SKM-1 treated with dmso at 0.1 percent for 144 hours (cell line): ENCODE data around the gene FBRS.
"Not testable (repeated sequence)": the region's sequence is repeated elsewhere in the genome, so short reads cannot be mapped to it uniquely, and the experiment has no call there.

Experiments used
- DNase-seq: peaks from one replicate; lab custom pipeline; 2025; ENCODE audit not compliant: unreplicated experiment; lab: John Stamatoyannopoulos, UW

Gene FBRS

DNA sequence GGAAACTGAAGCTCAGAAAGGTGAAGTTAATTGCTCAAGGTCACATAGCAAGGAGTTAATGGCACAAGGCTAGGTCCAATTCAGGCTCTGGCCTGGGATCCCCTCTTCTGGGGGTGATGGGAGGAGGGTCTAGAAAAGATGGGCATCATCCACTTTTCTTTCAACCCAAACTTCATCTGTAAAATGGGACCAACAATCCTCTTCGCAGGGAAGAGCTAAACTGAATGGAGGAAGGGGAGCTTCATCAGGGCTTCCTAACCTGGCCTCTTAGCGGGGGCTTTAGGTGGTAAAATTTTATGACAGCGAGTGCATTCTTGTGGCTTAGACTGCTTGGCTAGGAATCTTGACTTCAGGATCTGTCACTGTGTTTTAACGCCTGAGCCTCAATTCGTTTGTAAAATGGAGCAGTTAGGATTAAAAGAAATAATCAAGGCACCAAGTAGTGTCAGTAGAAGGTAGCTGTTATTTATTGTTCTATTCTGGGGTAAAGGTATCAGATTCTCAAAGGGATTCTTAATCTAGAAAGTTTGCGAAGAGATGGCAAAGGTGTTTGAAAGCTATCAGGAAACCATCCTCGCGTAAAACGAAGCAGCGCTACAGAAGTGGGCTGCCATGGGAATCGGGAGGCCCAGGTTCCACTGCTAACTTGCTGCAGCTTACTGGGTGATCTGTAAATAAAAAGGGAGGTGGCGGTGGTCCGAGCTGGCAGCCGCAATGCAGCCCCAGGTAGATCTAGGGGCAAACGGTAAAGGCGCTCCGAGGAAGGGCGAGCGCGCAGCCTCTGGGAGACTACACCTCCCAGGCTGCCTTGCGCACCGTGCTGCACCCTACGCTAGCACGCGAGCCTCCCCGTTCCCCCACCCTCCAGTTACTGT, 39.3 kb downstream of the FBRS start:
- DNase-seq = peak; percentile 95

DNA sequence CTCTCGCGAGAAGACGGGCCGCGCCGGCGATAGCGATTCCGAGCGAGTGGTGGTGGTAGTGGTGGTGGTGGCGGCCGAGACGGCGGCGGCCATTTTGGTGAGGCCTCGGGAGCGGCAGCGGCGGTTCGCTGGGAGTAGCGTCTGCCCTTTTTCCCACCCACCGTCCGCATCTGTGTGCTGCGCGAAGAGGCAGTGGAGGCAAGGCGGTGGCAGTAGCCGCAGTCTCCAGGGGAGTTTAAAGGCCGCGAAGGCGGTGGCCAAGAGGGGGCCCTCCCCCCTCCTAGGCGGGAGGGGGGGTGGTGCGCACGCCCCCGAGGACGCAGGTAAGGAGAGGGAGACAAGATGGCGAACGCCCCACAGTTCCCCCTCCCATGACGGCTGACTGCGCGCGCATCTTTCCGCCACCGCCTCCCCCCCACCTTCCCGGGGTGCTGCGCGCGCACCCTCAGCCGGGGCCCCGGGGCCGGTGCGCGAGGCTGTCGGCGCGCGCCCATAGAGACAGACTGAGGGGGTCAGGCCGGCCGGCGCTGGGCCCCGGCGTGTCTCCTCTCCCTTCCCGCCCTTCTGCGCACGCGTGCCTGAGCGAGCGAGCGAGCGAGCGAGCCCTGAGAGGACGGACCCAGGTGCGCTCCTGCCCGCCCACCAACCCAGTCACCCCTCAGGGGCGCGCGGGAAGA, 40.0 kb downstream of the FBRS start:
- DNase-seq = peak; percentile 73

DNA sequence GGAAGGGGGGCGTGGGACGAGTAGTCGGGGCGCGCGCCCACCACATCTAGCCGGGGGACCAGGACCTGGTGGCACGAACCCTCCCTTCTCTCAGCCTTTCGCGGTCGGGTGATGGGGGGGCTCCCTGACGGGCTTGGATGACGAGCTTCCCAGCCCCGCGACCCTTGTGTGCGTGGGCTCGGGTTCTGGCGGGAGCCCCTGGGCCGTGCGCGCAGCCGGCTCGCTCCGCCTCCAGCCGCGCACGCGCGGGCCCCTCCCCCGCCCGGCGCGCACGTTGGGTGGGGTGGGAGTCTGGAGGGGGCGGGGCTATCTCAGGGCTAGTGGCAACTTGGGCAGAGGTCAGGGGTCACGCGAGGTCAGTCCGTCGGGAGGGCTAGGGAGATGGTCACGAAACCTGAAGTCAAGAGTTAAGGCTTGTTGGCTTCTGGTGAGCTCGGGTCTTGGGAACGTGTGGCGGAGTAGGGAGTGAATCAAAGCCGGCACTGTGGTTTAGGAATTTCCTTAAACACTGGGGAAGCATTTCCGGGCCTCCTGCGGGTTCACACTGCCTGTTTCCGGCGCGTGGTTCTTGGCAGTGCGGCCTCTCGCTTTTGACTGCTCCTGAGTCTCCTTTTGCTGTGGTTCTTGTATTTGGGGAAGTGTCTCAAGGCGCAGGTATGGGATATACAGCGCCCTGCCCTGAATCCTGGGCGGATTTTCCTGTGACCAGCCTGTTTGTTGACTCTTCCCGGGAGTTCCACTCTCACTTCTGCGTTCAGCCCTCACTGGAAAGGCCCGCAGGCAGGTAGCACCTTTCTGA, 40.8 kb downstream of the FBRS start, which contains the start of gene SRCAP:
Gene SRCAP (plus strand): TSS at position 356 of the 799 bp plus-strand sequence. CDS start 1,654 bp downstream, outside the sequence.
- peak; percentile 85 for DNase-seq

DNA sequence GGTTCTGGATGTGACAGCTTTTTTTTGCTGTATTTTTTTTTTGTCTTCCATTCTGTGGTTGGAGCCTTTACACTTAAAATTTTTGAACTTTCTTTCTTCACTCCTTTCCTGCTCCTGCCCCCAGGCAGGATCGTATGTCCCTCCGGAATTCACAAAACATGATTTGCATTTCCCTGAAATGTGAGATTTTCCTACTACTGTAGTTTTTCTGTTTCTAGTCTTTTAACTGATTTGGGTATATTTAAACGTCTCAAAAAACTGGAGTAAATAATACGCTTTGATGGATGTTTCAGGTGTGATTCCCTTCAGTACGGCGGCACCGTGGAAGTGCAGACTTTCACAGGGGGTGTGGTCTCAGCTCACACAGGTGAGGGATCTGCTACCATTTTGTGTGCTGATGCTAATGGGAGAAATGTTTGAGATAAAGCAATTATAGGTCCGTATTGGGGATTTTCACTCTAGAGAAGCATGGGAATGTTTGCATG, 41.4 kb downstream of the FBRS start:
- no peak for DNase-seq

DNA sequence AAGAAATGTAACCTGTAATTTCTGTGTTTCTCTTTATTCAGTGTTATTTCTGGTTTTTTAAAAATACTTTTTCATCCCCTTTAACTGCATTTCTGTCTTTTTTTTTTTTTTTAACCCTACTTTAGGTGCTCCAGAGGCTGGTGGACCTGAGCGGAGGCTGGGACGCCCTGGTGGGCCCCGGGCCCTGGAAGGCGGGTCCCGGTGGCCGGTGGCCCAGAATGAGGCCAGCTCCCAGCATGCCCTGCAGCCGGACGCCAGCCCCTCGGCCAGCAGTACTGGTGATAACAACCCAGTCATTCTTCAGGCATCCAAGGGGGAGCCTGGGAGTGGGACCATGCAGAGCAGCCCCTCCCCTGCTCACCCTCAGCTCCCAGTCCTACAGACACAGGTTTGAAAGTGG, 42.3 kb downstream of the FBRS start:
- no peak for DNase-seq

DNA sequence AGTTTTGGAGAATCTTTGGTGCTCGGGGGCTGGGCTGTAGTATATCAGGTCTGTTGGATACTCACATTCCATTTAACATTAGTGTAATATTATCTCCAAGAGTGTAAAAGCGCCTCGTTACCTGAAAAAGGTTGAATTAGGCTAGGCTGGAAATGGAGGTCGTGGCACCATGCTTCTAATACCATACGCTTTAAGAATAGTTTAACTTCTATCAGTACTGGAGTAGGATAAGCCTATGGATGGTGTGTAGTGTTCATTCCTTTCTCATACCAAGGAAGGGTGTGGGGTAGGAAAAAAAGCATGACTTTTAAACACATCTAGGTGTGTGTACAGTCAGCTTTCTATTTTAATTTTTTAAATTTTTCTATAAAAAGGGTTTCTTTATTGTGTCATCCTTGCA, 42.7 kb downstream of the FBRS start:
- no peak for DNase-seq

DNA sequence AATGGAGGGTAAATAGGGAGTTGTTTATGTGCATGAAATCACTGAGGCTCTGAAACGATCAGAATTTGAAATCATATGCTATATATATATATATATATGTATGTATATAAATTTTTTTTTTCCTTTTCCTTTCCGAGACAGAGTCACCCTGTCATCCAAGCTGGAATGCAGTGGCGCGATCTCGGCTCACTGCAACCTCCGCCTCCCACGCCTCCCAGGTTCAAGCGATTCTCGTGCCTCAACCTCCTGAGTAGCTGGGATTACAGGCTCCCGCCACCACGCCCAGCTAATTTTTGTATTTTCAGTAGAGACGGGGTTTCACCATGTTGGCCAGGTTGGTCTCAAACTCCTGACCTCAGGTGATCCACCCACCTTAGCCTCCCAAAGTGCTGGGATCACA, 44.8 kb downstream of the FBRS start:
- DNase-seq = not testable (repeated sequence)

DNA sequence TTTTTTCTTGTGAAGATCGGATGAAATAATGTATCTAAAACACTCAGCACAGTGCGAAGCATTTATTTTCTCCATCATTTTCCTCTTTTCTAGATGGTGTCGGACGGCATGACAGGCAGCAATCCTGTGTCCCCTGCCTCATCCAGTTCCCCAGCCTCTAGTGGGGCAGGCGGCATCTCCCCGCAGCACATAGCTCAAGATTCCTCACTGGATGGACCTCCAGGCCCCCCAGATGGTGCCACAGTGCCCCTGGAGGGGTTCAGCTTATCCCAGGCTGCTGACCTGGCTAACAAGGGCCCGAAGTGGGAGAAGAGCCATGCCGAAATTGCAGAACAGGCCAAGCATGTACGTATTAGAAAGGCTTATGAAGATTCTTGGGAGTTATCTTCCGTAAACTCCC, 45.7 kb downstream of the FBRS start:
- DNase-seq = no peak

DNA sequence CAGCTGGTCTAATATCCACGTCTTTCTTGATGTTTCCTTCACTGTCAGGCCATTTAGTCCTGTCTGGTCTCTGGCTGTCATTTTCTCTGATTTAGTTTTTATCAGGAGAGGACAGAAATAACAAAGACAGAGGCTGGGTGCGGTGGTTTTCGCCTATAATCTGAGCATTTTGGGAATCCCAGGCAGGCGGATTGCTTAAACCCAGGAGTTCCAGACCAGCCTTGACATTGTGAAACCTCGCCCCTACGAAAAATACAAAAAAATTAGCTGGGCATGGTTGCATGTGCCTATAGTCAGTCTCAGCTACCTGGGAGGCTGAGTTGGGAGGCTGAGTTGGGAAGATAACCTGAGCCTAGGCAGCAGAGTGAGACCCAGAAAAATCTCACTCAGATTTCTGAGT, 47.8 kb downstream of the FBRS start:
- no peak for DNase-seq

DNA sequence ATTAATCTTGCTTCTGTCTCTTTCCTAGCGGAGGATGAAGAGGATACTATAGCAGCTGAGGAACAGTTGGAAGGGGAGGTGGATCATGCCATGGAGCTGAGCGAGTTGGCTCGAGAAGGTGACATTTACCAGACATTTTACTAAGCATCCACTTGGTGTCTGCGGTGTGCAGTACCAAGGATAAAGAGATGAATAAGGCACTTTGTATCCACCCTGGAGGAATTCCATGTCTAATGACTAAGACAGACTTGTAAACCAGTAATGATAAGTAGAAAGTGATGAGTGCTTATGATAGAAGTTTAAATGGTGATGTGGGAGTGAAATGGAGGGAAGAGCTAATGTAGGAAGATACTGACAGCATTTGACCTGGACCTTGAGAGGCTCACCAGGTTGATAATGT, 52.7 kb downstream of the FBRS start:
- DNase-seq = no peak

DNA sequence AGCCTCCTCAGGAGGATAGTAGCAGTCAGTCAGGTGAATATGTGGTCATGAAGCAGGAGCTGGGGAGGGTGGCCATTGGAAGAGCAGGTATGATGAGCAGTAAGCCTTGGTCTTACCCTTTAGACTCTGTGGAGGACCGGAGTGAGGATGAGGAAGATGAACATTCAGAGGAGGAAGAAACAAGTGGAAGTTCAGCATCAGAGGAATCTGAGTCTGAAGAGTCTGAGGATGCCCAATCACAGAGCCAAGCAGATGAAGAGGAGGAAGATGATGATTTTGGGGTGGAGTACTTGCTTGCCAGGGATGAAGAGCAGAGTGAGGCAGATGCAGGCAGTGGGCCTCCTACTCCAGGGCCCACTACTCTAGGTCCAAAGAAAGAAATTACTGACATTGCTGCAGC, 53.5 kb downstream of the FBRS start:
- DNase-seq = no peak

DNA sequence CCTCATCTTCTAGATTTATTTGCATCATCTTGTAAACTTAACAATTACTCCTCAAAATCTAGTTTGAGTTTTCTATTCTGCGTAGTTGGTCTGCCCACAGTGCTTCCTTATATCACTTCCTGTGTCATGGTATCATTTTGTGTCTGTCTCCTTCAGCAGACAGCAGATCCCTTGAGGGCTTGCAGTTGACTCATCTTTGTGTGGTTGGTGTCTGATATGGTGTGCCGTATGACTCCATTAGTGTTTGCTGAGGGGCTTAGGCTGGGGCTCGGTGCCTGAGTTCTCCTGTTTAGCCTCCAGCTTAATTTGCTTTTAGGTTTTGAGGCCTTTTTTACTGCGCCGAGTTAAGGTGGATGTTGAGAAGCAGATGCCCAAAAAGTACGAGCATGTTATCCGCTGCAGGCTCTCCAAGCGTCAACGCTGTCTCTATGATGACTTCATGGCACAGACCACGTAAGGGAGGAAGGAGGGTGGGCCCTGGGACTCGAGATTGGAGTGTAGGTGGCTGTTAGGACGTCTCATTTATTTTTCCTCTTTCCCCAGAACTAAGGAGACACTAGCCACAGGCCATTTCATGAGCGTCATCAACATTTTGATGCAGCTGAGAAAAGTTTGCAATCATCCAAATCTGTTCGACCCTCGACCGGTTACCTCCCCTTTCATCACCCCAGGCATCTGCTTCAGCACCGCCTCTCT, 57.7 kb downstream of the FBRS start:
- DNase-seq = peak; percentile 12

DNA sequence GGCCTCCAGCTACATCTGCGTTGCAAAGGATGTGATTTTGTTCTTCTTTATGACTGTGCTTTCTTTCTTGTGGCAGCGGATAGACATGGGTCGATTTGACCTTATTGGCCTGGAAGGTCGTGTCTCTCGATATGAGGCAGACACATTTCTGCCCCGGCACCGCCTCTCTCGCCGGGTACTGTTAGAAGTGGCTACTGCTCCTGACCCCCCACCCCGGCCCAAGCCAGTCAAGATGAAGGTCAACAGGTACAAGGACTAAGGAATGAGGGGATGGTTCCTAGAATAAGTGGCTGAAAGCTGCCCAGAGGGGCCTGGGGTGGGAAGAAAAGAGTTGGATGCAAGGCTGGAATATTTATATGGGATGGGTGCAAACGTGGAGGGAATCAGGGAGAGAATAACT, 61.9 kb downstream of the FBRS start:
- DNase-seq = no peak
